GM10266 (cell line): ENCODE results near the gene NDUFB7.

Experiments
- DNase-seq: peaks from one replicate; pipeline ENCODE4 v3.0.0; 2012; ENCODE audit errors: extremely low spot score
- CTCF ChIP-seq: IDR thresholded peaks from 2 replicates; pipeline ENCODE4 v1.5.1; 2012; ENCODE audit warnings: mild to moderate bottlenecking, low read depth; ENCODE audit not compliant: control insufficient read depth, insufficient read depth; ENCODE audit errors: missing control alignments

The NDUFB7 gene

GRCh38 chr19:14533450-14533849 is 38.4 kb downstream of the NDUFB7 start:
- TF ChIP-seq CTCF = no peak
- no peak for DNase-seq

GRCh38 chr19:14530506-14530905 is 41.4 kb downstream of the NDUFB7 start:
- no peak for DNase-seq
- TF ChIP-seq CTCF = no peak

GRCh38 chr19:14530005-14530348 is 41.9 kb downstream of the NDUFB7 start:
- TF ChIP-seq CTCF = no peak

GRCh38 chr19:14529254-14530004 is 42.4 kb downstream of the NDUFB7 start, which contains the start of gene TECR:
Gene TECR (plus strand): TSS chr19:14529594. CDS start chr19:14529697, 103 bp downstream.
- DNase-seq = peak; percentile 97
- no peak for TF ChIP-seq CTCF

More at GRCh38 chr19:14530005-14530348, 41.9 kb downstream of the NDUFB7 start:
- no peak for DNase-seq

- TF ChIP-seq CTCF = no peak
- DNase-seq = no peak
These were observed 43.2 kb downstream of the NDUFB7 start for GRCh38 chr19:14528419-14529253.

- TF ChIP-seq CTCF = no peak
- no peak for DNase-seq
These were observed 45.4 kb downstream of the NDUFB7 start for GRCh38 chr19:14526423-14526822.

- DNase-seq = no peak
- no peak for TF ChIP-seq CTCF
These were observed 46.1 kb downstream of the NDUFB7 start for GRCh38 chr19:14525729-14526128.
